HG03571 (cell line): Measurements from ENCODE around the gene SNX18.
"Not testable (repeated sequence)": the region's sequence is repeated elsewhere in the genome, so short reads cannot be mapped to it uniquely, and the experiment has no call there.

ENCODE experiments used
- ATAC-seq: cut with Tn5 transposase; IDR thresholded peaks from one replicate; pipeline ENCODE4 v1.9.1; 2021; ENCODE audit not compliant: unreplicated experiment

SNX18 gene

GRCh38 chr5:54517512-54518145, at the start of gene SNX18:
Gene SNX18 (plus strand): TSS chr5:54517759. CDS start chr5:54517953, 194 bp downstream.
- peak; percentile 96 for ATAC-seq

GRCh38 chr5:54469622-54470021, 47.9 kb upstream of the SNX18 start:
- ATAC-seq, result peak; percentile 60

DNA sequence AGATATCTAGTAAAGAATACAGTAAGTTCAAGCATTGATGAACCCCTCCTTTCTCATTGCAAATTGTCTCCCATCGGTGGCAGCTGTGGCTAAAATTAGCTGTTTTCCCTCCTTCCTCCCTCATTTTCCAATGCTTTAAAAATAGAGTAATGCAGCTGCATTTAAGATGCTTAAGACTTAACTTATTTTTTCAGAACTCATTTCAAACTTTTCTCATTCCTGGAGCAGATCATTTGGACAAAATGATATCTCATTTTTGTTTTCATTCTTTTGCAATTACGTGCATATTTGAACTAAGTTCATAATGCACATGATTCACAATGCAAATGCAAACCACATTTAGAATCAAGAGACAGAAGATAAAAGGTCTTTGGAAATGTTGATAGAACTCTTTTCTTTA, 47.4 kb upstream of the SNX18 start:
- ATAC-seq, result peak; percentile 9

DNA sequence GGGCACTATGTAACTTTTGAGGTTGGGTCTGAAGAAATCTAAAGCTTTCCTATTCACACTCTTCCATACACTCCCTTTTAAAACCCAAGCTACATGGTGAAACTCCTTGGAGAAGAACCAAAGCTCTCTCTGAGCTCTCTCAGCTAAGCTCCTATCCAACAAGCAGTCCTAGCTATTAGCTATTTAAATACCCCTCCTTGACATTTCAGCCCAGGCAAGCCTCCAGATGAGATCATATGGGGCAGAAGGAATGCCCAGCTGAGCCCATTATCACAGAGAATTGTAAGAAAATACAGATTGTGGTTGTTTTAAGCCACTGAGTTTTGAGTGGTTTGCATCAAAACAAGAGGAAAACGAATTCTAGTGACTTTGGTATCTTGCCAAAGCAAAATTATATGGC, 46.9 kb upstream of the SNX18 start:
- no peak for ATAC-seq

DNA sequence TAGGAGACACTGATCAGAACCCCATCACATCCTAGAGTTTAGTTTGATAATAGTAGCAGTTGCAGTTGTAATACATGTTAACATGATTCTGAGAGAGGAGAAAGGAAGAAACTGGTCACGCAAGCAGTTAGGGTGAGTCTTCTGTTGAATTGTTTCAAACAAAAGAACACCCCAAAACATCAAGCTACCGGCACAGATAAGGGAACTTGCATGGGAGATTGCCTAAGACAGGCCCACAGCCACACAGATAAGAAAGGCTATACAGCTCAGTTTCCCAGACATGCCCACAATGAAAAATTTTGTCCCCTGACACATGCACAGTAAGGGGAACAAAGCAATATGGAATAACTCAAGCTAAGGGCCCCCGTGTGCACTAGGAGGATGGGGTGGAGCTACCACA, 46.2 kb upstream of the SNX18 start:
- no peak for ATAC-seq

DNA sequence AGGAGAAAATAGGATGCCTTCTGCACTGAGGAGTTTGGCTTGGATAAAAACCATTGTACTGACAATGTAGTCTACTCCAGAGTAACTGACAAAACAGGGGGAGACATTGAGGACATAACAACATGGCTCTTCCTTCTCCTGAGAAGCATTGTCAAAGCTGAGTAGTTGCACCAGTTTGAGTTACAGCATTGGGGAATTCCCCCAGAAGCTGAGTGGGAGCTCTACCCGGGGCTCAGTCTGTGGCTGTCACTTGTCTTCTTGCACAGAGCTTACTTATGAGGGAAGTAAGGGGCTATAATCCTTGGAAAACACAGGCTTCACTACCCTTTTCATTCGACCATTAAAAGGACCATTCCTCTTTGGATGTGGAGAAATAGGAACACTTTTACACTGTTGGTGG, 40.9 kb upstream of the SNX18 start:
- ATAC-seq, result no peak

- no peak for ATAC-seq
Measured at GRCh38 chr5:54477941-54478478, 39.5 kb upstream of the SNX18 start.

DNA sequence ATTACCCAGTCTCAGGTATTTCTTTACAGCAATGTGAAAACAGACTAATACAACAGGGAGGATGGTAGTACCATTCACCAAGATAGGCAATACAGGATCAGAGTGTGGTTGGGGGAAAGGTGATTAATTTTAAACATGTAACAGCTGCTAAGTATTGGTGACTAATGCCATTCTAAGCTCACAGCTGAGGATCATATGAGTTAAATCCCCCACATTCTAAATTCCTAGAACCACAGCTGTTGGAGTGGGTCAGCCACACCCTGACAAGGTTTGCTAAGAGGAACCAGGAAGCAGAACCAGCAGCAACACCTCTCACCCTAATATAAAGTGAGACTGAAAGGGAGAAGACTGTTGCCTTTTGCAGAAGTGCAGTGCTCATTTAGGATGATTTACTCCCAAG, 37.3 kb upstream of the SNX18 start:
- ATAC-seq, result no peak

DNA sequence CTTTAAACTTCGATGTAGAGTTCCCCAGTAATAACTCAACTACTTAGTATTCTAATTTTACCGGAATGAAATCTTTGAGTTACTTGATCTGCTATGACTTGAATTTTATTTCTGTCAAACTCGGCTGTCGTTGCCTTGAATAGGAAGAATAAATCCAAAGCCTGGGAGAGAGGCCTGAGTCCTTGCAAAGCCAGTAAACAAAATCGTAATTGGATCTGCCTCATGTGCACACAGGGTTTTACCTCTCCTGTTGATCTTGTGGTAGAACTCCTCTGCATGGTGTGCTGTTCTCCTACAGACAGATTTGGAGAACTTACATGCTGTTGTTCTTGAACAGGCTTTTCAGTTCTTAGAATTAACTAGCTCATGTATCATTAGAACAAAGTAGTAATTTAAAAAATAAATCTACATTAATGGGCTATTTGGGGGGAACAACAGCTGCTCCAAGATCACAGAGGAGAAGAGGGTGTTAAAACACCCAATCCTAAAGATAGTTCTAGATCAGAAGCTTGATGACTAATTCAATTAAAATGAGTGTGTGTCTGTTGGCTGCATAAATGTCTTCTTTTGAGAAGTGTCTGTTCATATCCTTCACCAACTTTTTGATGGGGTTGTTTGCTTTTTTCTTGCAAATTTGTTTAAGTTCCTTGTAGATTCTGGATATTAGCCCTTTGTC, 33.2 kb upstream of the SNX18 start:
- no peak for ATAC-seq

GRCh38 chr5:54485659-54486058, 31.9 kb upstream of the SNX18 start:
- not testable (repeated sequence) for ATAC-seq

GRCh38 chr5:54489648-54489979, 27.9 kb upstream of the SNX18 start:
- not testable (repeated sequence) for ATAC-seq

GRCh38 chr5:54491326-54491725, 26.2 kb upstream of the SNX18 start:
- no peak for ATAC-seq

- no peak for ATAC-seq
Measured at GRCh38 chr5:54492178-54492577, 25.4 kb upstream of the SNX18 start.

DNA sequence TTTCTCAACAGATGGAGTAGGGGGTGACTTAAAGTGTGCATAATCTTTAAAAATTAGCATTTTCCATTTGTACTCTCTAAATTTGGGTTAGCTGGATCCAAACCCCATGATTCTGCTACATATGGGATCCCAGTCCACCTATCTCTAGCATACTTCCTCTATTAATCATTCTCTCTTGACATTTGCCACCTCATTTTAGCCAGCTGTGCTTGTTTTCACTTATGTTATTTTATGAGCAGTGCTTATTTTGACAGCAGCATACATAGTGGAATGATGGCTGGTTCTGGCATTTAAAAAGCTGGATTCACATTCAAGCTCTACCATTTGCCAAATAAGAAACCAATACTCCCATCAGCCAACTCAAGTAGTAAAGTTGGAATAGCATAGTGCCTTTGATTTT, 22.5 kb upstream of the SNX18 start:
- ATAC-seq, result no peak

GRCh38 chr5:54514291-54514690, 3.3 kb upstream of the SNX18 start:
- no peak for ATAC-seq

GRCh38 chr5:54514841-54515432, 2.6 kb upstream of the SNX18 start:
- no peak for ATAC-seq

- no peak for ATAC-seq
Measured at GRCh38 chr5:54515634-54516033, 1.9 kb upstream of the SNX18 start.

- ATAC-seq, result no peak
Measured at GRCh38 chr5:54516051-54516655, 1.4 kb upstream of the SNX18 start.

- ATAC-seq, result peak; percentile 0
Measured at GRCh38 chr5:54517174-54517511, 416 bp upstream of the SNX18 start.

DNA sequence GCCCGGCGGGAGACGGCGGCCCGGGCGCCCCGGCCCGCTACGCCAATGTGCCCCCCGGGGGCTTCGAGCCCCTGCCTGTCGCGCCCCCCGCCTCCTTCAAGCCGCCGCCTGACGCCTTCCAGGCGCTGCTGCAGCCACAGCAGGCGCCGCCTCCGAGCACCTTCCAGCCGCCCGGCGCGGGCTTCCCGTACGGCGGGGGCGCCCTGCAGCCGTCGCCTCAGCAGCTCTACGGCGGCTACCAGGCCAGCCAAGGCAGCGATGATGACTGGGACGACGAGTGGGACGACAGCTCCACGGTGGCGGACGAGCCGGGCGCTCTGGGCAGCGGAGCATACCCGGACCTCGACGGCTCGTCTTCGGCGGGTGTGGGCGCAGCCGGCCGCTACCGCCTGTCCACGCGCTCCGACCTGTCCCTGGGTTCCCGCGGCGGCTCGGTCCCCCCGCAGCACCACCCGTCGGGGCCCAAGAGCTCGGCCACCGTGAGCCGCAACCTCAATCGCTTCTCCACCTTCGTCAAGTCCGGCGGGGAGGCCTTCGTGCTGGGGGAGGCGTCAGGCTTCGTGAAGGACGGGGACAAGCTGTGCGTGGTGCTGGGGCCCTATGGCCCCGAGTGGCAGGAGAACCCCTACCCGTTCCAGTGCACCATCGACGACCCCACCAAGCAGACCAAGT, 723 bp downstream of the SNX18 start:
- peak; percentile 14 for ATAC-seq

GRCh38 chr5:54518818-54519508, 1.4 kb downstream of the SNX18 start:
- no peak for ATAC-seq
